Karpas-422 (cell line): Measurements from ENCODE around the gene CDH8. TPM values are rescaled to one million over a fixed set of nuclear protein-coding genes. Genes with fewer than 3 reads are reported as not detected.

ENCODE experiments used
- DNase-seq: peaks from one replicate; pipeline ENCODE4 v3.0.0-alpha.2; 2015
- H2AFZ ChIP-seq: fragments of 200-600 bp; sonication (generic); 2 replicates; pipeline ENCODE4 v1.6.1; 2014; ENCODE audit warnings: antibody characterized with exemption, low read length, mixed read lengths
- H3K27ac ChIP-seq: fragments of 200-600 bp; sonication (generic); 2 replicates; pipeline ENCODE4 v1.5.1; 2014; ENCODE audit warnings: mild to moderate bottlenecking, low read length, moderate library complexity
- H3K27me3 ChIP-seq: fragments of 200-600 bp; sonication (generic); 2 replicates; pipeline ENCODE4 v1.6.1; 2014; ENCODE audit warnings: low read length, mixed read lengths
- H3K36me3 ChIP-seq: fragments of 200-600 bp; sonication (generic); 2 replicates; pipeline ENCODE4 v1.6.1; 2014; ENCODE audit warnings: low read length, mixed read lengths; ENCODE audit not compliant: insufficient read depth
- H3K4me1 ChIP-seq: fragments of 200-600 bp; sonication (generic); 2 replicates; pipeline ENCODE4 v1.6.1; 2014; ENCODE audit warnings: mild to moderate bottlenecking, low read length, mixed read lengths
- H3K4me2 ChIP-seq: fragments of 200-600 bp; sonication (generic); 2 replicates; pipeline ENCODE4 v1.6.1; 2014; ENCODE audit warnings: low read length, low read depth, mild to moderate bottlenecking; ENCODE audit not compliant: poor library complexity, severe bottlenecking
- H3K4me3 ChIP-seq: fragments of 200-600 bp; sonication (generic); 2 replicates; pipeline ENCODE4 v1.5.1; 2014; ENCODE audit warnings: mild to moderate bottlenecking, antibody characterized with exemption, low read length, mixed read lengths
- H3K79me2 ChIP-seq: fragments of 200-600 bp; sonication (generic); 2 replicates; pipeline ENCODE4 v1.6.1; 2014; ENCODE audit warnings: mild to moderate bottlenecking, low read length, mixed read lengths
- H3K9ac ChIP-seq: fragments of 200-600 bp; sonication (generic); 2 replicates; pipeline ENCODE4 v1.6.0; 2014; ENCODE audit warnings: low read length
- H3K9me2 ChIP-seq: fragments of 200-600 bp; sonication (generic), shearing (Covaris generic); replicated peaks from 2 replicates; pipeline ENCODE4 v1.6.0; 2014; ENCODE audit warnings: mild to moderate bottlenecking, low read length, moderate library complexity; ENCODE audit not compliant: insufficient read depth
- H3K9me3 ChIP-seq: fragments of 300-700, 200-600 bp; sonication (generic); 2 replicates; pipeline ENCODE4 v1.6.1; 2014; ENCODE audit warnings: low read length, mixed read lengths
- H4K20me1 ChIP-seq: fragments of 200-600 bp; sonication (generic); 2 replicates; pipeline ENCODE4 v1.6.1; 2014; ENCODE audit warnings: mild to moderate bottlenecking, antibody characterized with exemption, low read length, low read depth; ENCODE audit not compliant: insufficient read depth
- total RNA-seq: library from RNA; depleted of rRNA; stranded (reverse); fragments of >200 nt; shearing (Covaris generic); gene quantifications from 2 replicates; pipeline ENCODE4 v1.2.3, GENCODE V29; 2014; ENCODE audit warnings: low replicate concordance

Gene CDH8
- total RNA-seq, 1 experiment from 2014 or later, result not detected

GRCh38 chr16:61606581-61606980 is 429.7 kb downstream of the CDH8 start:
- no peaks in the 10 kb centered on the region for H3K9me2 ChIP-seq
- H2AFZ ChIP-seq, result no peak overlapping the region
- no peaks in the 10 kb centered on the region for H3K4me1 ChIP-seq
- H3K27me3 ChIP-seq, result no peaks in the 10 kb centered on the region
- no peaks in the 10 kb centered on the region for H4K20me1 ChIP-seq
- no peaks in the 10 kb centered on the region for H3K79me2 ChIP-seq
- H3K36me3 ChIP-seq, result no peaks in the 10 kb centered on the region
- no peak overlapping the region for H3K4me3 ChIP-seq
- no peak overlapping the region for H3K27ac ChIP-seq
- H3K9ac ChIP-seq, result no peak overlapping the region
- H3K4me2 ChIP-seq, result no peak overlapping the region
- peaks cover 5% of the 10 kb centered on the region for H3K9me3 ChIP-seq
- DNase-seq, result no peak
